Esophagus muscularis mucosa (tissue), 3 donors: ENCODE data around the gene ERGIC1.

ENCODE experiments used
- CTCF ChIP-seq, 3 experiments: fragments of 200-600 bp in 2 of 3; fragments of 450-650 bp in 1 of 3; sonication (generic) in 2 of 3; IDR thresholded peaks; one replicate each; pipeline ENCODE4 v1.5.1; 2017 to 2019; ENCODE audit warnings: antibody characterized with exemption in 3 of 3, mild to moderate bottlenecking in 2 of 3, moderate library complexity in 1 of 3
- POLR2AphosphoS5 ChIP-seq, 2 donors: sonication (generic); formaldehyde crosslinking; IDR thresholded peaks; one replicate each; pipeline ENCODE4 v1.6.1; 2017; ENCODE audit warnings: antibody characterized with exemption in 2 of 2

GRCh38 chr5:172793577-172794488 lies 40.2 kb upstream of the ERGIC1 start:
- TF ChIP-seq POLR2AphosphoS5 (IDR thresholded peaks at IDR 0.05), result no peak
- TF ChIP-seq CTCF (IDR thresholded peaks at IDR 0.05), result no peak
